ENCODE measurements around the gene LTB. TPM values are rescaled to one million over a fixed set of nuclear protein-coding genes. Genes with fewer than 3 reads are reported as not detected.

LTB gene
- total and polyA plus RNA-seq, 2 of the 4 experiments (the other 2 are of a cell fraction), result not detected

DNA sequence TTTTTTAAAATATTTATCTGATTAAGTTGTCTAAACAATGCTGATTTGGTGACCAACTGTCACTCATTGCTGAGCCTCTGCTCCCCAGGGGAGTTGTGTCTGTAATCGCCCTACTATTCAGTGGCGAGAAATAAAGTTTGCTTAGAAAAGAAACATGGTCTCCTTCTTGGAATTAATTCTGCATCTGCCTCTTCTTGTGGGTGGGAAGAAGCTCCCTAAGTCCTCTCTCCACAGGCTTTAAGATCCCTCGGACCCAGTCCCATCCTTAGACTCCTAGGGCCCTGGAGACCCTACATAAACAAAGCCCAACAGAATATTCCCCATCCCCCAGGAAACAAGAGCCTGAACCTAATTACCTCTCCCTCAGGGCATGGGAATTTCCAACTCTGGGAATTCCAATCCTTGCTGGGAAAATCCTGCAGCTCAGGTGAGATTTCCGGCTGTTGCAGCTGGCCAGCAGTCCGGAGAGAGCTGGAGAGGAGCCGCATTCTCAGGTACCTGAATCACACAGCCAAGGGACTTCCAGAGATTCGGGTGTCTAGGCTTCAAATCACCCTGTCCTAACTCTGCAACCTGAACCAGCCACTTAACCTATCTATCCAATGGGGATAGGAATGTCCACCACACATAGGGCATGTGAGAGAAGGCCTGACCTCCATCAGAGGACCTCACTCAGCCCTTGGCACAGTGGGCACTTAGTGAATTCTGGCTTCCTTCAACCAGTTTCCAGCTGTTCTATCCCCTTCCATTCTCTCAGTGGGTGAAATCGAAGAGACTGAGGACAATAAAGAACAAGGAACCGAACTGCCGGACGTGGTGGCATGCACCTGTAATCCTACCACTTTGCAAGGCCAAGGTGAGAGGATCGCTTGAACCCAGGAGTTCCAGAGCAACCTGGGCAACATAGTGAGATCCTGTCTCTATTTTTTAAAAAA, 3.8 kb downstream of the LTB start:
- Histone ChIP-seq H4K91ac (ENCODE audit: insufficient read depth, low read depth, low read length) (no peak overlapping the region), H2BK15ac (ENCODE audit: low read depth, low read length) (no peak overlapping the region), H3K14ac (replicated peaks; ENCODE audit: low read depth, low read length) (no peak overlapping the region), H2AFZ (replicated peaks; ENCODE audit: low read length, poor library complexity) (no peak overlapping the region), H3K36me3 (ENCODE audit: control insufficient read depth, insufficient read depth, low read length) (no peaks in the 10 kb centered on the region), H2BK120ac (ENCODE audit: low read depth, low read length) (no peak overlapping the region), H3K56ac (ENCODE audit: extremely low read depth, insufficient read depth, low read length) (no peak overlapping the region), H3K9me3 (ENCODE audit: control insufficient read depth, insufficient read depth, low read length) (no peaks in the 10 kb centered on the region), H3K23ac (ENCODE audit: low read depth, low read length) (no peak overlapping the region), H3K27ac (ENCODE audit: insufficient read depth, low read length) (no peak overlapping the region), H4K5ac (ENCODE audit: low read depth, low read length) (no peak overlapping the region), H4K8ac (ENCODE audit: low read depth in 2 of 2, low read length in 2 of 2) (no peak overlapping the region), H3K4me1 (ENCODE audit: control insufficient read depth, insufficient read depth, low read length) (peaks cover 4% of the 10 kb centered on the region; the same call in 1 of the 2 replicates), H2AK9ac (replicated peaks; ENCODE audit: low read depth, low read length, poor library complexity) (no peak overlapping the region), H3K9ac (ENCODE audit: low read depth, low read length) (no peak overlapping the region), H3K9me1 (ENCODE audit: insufficient read depth, low read length) (no peaks in the 10 kb centered on the region; the same call in 1 of the 2 replicates), H2AK5ac (ENCODE audit: low read depth, low read length) (no peak overlapping the region), H3K27me3 (ENCODE audit: control insufficient read depth, insufficient read depth, low read length) (peaks cover 22% of the 10 kb centered on the region), H3K4me3 (ENCODE audit: insufficient read depth, low read depth, low read length) (no peak overlapping the region), H3K79me1 (ENCODE audit: low read depth in 1 of 2, low read length in 2 of 2) (no peaks in the 10 kb centered on the region), H2BK20ac (ENCODE audit: low read depth, low read length) (no peak overlapping the region), H4K20me1 (ENCODE audit: insufficient read depth, low read length) (no peaks in the 10 kb centered on the region), H3K18ac (ENCODE audit: low read depth, low read length) (no peak overlapping the region), H2BK5ac (ENCODE audit: low read depth, low read length, poor library complexity, severe bottlenecking) (no peak overlapping the region), H3K4ac (ENCODE audit: low read depth, low read length) (no peak overlapping the region), H3K4me2 (ENCODE audit: low read depth, low read length) (no peak overlapping the region)
- ChIA-PET POLR2A (ENCODE audit: unreplicated experiment) (no interaction called here), CTCF (interaction anchor here (0.6 to 1.1 kb wide), 2 partner anchors 19 to 27 kb away, joined by 3 read pairs; no protein-coding TSS in a partner anchor)
- in situ Hi-C loops (cut with MboI; ENCODE audit: low sequenced_read_pairs), result no loop called here
- DNase-seq (no peak), ATAC-seq (ENCODE audit: low read depth) (no peak)
- BruUV-seq (replicated peaks), result no TSS peak
- intact Hi-C loops (cut with micrococcal nuclease), result no loop called here
- TF ChIP-seq RFX5 (IDR thresholded peaks at IDR 0.05; ENCODE audit: low read depth, low read length) (no peak), RCOR1 (IDR thresholded peaks at IDR 0.05; ENCODE audit: insufficient replicate concordance, low read length) (no peak), SMC3 (IDR thresholded peaks at IDR 0.05; ENCODE audit: low read depth, low read length) (no peak), MAZ (IDR thresholded peaks at IDR 0.05; ENCODE audit: borderline replicate concordance, low read depth, low read length) (no peak), CEBPB (IDR thresholded peaks at IDR 0.05; ENCODE audit: low read depth, low read length) (no peak), POLR2A (IDR thresholded peaks at IDR 0.05; ENCODE audit: low read depth, low read length) (no peak), MXI1 (IDR thresholded peaks at IDR 0.05; ENCODE audit: borderline replicate concordance, low read depth, low read length) (no peak), BHLHE40 (IDR thresholded peaks at IDR 0.05; ENCODE audit: low read depth, low read length) (no peak), NFE2L2 (IDR thresholded peaks at IDR 0.05; ENCODE audit: low read depth, low read length) (no peak), FOS (IDR thresholded peaks at IDR 0.05; ENCODE audit: low read depth, low read length) (no peak), RAD21 (IDR thresholded peaks at IDR 0.05; ENCODE audit: low read length) (no peak)
- TF ChIP-seq, protein P1, sequence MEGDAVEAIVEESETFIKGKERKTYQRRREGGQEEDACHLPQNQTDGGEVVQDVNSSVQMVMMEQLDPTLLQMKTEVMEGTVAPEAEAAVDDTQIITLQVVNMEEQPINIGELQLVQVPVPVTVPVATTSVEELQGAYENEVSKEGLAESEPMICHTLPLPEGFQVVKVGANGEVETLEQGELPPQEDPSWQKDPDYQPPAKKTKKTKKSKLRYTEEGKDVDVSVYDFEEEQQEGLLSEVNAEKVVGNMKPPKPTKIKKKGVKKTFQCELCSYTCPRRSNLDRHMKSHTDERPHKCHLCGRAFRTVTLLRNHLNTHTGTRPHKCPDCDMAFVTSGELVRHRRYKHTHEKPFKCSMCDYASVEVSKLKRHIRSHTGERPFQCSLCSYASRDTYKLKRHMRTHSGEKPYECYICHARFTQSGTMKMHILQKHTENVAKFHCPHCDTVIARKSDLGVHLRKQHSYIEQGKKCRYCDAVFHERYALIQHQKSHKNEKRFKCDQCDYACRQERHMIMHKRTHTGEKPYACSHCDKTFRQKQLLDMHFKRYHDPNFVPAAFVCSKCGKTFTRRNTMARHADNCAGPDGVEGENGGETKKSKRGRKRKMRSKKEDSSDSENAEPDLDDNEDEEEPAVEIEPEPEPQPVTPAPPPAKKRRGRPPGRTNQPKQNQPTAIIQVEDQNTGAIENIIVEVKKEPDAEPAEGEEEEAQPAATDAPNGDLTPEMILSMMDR (conservative IDR thresholded peaks at IDR 0.05; ENCODE audit: low read depth, low read length), result no peak
- TF ChIP-seq, protein P2, sequence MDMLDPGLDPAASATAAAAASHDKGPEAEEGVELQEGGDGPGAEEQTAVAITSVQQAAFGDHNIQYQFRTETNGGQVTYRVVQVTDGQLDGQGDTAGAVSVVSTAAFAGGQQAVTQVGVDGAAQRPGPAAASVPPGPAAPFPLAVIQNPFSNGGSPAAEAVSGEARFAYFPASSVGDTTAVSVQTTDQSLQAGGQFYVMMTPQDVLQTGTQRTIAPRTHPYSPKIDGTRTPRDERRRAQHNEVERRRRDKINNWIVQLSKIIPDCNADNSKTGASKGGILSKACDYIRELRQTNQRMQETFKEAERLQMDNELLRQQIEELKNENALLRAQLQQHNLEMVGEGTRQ (IDR thresholded peaks at IDR 0.05; ENCODE audit: low read depth, low read length), result no peak
- TF ChIP-seq, protein P3, sequence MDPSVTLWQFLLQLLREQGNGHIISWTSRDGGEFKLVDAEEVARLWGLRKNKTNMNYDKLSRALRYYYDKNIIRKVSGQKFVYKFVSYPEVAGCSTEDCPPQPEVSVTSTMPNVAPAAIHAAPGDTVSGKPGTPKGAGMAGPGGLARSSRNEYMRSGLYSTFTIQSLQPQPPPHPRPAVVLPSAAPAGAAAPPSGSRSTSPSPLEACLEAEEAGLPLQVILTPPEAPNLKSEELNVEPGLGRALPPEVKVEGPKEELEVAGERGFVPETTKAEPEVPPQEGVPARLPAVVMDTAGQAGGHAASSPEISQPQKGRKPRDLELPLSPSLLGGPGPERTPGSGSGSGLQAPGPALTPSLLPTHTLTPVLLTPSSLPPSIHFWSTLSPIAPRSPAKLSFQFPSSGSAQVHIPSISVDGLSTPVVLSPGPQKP (IDR thresholded peaks at IDR 0.05; ENCODE audit: borderline replicate concordance, low read depth, low read length), result no peak
- 83% methylated on average over 1 of the region's 12 CpGs; no CpG with 5 or more reads in 1 of the 2 experiments for WGBS, 2 experiments (ENCODE audit: extremely low coverage in 2 of 2, insufficient read length in 1 of 2)
- dilution Hi-C loops (cut with HindIII; ENCODE audit: low sequenced_read_pairs, unreplicated experiment), result no loop called here
